ENCODE results near the gene TMIE.
A peak's percentile ranks its signal among the peaks of the same experiment; 100 is the strongest.

The TMIE gene

DNA sequence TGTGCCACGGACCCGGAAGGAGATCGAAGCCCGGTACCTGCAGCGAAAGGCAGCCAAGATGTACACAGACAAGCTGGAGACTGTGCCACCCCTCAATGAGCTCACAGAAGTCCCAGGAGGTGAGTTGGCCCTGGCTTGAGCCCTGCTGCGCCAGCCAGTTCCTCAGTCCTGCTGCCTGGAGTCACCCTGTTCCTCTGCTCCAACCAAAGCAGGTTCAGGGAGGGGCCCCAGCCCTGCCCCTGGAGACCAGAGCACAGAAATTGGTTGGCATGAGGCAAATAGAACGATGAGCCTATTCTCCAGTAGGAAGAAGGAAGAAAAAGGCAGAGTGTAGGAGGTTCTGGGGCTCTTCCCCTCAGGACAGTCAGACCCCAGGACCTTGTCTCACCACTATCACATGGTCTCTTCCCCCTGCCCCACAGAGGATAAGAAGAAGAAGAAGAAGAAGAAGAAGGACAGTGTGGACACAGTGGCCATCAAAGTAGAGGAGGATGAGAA lies 8.0 kb downstream of the TMIE start:
- ATAC-seq (no peak), DNase-seq (no peak)

GRCh38 chr3:46709721-46710120 lies 8.5 kb downstream of the TMIE start:
- DNase-seq, result no peak

GRCh38 chr3:46710229-46710628 lies 9.0 kb downstream of the TMIE start:
- no peak for ATAC-seq
- DNase-seq, result no peak

More at GRCh38 chr3:46709721-46710120, 8.5 kb downstream of the TMIE start:
- no peak for ATAC-seq

DNA sequence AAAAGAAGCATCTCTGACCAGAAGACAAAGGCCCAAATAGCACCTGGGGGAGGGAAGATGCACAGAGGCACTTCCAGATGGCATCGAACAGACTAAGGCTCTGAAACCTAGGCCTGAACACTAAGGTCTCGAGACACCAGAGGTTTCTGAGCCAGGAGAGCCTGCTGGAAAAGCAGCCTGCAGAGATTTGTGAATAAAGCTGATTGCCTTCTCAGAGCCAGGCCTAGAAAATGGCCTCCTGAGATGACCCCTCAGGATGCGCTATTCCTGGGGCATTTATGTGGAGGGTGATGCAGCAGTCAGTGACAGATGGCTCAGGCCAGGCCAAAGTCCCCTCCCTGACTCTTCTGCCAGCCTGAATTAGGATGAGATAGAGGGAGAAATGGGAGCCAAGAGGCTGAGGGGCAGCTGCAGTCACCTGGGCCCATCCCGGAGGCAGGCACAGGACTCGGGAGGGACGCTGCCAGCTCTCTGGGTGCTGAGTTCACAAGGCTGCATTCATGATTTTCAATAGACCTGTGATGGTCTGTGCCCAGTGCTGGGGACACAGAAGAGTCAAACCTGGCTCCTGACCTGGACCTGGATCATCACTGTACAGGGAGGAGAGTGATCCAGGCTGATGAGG lies 9.6 kb downstream of the TMIE start:
- DNase-seq, result no peak
- ATAC-seq, result no peak

- DNase-seq (no peak), ATAC-seq (no peak)
These were observed 10.1 kb downstream of the TMIE start for GRCh38 chr3:46711305-46711704.

GRCh38 chr3:46711760-46712159 lies 10.6 kb downstream of the TMIE start:
- ATAC-seq, result no peak
- no peak for DNase-seq

- ATAC-seq, result no peak
- DNase-seq, result no peak
These were observed 11.2 kb downstream of the TMIE start for GRCh38 chr3:46712191-46713049.

GRCh38 chr3:46713050-46713897 lies 12.1 kb downstream of the TMIE start:
- peak; percentile 1 for DNase-seq
- no peak for ATAC-seq

GRCh38 chr3:46713898-46714552 lies 12.8 kb downstream of the TMIE start:
- ATAC-seq (peak; percentile 42), DNase-seq (peak; percentile 20)

DNA sequence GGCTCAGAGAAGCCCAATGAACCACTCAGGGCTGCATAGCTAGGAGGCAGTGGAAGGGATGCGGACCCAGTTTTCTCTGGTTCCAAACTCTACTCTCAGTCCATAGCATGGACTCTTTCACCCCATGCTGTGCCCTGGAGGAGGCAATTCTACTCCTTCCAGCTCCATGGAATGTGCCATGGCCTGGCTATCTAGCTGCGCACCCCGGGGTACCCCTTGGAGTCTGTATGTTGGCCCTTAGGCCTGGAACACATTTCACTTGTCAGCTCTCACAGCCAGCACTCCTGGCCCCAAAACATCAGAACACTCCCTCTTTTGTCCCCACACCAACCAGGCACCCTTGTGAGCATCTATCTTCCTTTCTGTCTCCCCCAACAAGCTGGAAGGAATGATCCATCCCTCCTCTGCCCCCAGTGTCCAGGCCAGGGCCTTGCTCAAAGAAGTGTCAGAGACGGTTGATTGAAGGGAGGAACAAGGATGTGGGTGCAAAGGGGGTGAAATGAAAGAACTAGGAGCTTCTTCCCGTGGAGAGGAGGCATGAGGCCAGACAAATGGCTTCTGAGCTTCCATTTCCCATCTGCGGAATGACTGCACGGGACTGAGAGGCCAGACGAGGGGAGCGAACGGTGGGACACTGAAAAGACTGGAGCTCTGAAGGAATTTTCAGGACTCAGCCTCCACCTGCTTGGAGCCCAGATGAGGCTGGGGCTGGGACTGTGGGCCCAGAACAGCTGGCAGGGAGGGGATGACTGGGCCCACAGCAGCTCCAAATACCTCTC lies 13.7 kb downstream of the TMIE start:
- DNase-seq (no peak), ATAC-seq (no peak)

DNA sequence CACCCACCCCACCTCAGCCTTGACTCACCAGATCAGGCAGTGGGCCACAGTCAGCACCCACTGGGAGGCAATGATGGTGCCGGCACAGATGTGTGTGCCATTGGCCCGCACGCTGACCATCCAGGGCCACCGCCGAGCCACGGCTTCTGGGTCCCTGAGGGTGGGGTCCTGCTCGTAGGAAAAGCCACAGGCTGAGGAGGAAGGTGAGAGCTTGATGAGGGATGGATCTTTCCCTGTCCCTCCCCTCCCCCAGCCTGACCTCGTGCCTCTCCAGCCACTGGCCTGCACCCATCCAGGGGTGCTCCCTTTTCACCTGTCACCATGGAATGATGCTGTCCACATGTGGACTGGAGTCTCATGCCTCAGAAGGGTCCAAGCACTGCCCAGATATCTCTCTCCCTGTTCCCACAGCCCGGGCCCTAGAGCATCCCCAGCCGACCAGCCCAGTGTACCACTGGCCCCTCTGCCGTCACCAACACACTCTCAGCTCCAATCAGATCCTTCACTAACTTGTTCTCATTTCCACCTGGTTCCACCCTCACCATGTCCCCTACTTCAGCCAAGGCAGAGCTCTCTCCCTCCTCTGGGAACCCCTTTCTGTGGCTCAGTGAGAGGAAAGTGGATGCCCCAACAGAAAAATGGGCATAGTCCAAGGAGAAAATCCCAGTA lies 14.4 kb downstream of the TMIE start:
- ATAC-seq (no peak), DNase-seq (no peak)

DNA sequence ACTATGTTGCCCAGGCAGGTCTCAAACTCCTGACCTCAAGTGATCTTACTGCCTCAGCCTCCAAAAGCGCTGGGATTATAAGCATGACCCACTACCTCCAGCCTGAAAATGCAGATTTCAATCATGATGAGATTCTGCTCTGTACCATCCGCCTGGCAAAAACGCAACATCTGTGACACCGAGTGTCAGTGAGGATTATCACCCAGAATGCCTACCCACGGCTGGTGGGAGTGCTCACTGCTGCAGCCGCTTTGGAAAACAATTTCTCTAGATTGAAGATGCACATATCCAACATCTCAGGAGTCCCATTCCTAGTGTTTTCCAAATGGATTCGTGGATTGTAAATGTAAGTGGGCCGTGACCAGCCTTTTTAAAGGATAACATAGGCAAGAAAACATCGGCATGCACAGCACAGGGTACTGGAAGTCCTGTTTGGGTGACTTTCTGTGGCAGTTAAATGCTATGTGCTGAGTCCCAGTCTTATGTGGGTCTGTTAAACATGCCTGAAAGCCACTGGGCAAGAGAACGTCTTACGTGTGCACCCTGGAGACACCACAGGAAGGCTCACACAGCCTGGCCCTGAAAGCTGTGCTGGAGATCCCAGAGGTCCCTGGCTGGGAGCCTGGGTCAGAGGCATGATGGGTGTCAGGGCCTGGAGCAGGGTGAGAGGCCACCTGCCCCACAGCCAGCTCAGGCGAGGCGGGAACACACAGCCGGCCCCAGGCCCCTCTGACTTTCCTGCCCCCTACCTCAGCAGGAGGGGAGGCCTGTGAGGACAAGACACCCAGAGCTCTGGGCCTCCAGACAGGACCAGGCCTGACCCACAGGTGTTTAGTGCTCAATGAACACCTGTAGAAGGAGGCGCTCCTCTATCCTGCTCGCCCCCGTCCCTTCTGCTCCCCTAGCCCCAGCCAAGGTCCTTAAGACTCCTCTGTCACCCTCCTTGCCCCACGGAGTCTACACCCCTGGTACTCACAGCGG lies 15.6 kb downstream of the TMIE start:
- ATAC-seq, result no peak
- no peak for DNase-seq

DNA sequence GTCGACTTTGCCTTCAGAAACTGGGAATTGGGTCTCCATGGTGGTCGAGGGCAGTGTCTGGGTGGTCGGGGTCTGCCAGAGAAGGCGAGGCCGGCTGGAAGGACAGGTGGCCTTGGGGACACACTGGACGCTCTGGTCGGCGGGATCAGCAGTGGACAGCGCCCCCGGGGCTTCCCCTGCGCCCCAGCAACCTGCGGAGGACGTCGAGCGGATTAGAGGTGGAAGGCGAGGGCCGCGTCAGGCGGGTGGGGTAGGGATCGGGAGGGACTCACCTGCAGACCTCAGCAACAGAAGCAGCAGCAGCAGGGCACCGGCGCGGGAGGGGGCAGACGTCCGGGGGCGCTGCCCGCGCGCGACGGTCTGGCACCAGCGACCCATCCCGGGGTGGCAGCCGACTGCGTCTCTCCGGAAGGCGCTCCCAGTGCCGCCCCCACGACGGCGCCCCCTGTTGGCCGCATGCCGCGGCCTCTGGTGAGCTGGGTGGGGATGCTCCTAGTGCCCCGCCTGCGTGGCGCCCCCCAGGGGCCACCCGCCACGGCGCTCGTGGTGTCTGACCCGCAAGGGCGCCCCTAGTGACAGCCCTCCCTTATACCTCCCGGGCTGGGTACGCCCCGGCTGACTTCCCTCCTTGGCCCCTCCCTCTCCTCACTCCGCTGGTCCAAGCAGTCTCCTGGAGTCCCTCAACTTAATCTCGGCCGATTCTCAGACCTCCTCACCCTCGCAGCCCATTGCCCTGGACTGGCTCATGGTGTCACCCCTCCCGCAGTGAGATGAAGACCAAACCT lies 16.4 kb downstream of the TMIE start, which contains the start of gene PRSS50:
PRSS50 (minus strand) TSS at position 423 of the 785 bp plus-strand sequence; CDS start at position 378, 45 bp downstream.
- ATAC-seq (peak; percentile 29), DNase-seq (peak; percentile 59)

DNA sequence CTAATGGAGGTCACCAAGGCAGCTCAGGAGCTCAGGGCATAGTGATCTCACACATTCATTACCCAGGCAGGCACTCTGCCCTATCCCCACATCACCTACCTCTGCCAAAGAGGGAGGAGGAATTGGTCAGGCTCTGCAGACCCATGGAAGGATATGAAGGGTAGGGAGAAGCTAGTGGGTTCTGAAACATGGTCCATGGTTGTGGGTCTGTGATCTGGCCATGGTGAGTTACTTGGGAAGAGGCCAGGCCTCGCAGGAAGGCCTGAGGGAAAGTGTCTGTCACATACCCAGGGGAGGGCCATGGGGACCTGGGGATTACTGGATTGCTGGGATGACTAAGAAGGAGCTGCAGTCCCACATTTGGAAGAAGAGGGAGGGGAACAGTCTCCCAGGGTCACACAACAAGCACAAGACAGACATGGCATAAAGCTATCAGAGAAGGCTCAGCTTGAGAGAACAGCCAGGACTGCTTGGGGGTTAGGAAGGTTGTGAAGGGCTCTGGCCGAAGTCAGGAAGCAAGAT lies 17.9 kb downstream of the TMIE start:
- no peak for ATAC-seq
- DNase-seq, result no peak

GRCh38 chr3:46719735-46720271 lies 18.6 kb downstream of the TMIE start:
- ATAC-seq, result no peak
- DNase-seq, result no peak

- ATAC-seq, result no peak
- no peak for DNase-seq
These were observed 19.8 kb downstream of the TMIE start for GRCh38 chr3:46721009-46721408.

DNA sequence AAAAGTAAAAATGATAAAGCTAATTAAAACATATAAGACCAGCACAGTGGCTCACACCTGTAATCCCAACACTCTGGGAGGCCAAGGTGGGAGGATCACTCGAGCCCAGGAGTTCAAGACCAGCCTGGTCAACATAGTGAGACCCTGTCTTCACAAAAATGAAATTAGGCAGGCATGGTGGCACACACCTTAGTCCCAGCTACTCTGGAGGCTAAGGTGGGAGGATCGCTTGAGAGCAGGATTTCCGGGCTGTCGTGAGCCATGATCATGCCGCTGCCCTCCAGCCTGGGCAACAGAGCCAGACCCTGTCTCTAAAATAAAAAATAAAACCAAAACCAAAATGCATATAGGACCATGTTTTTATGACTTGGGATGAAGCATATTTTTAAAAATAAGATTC lies 21.3 kb downstream of the TMIE start:
- no peak for ATAC-seq
- DNase-seq, result no peak

GRCh38 chr3:46724424-46724823 lies 23.2 kb downstream of the TMIE start:
- ATAC-seq (no peak), DNase-seq (no peak)

All from stimulated activated naive CD8-positive, alpha-beta T cell treated with anti-CD3 and anti-CD28 coated beads, Interleukin-15, Interleukin-2, amounts not matched to agents 100 U/mL and 50 U/mL, for 24 hours (primary cell).